IPS-11a (cell line): ENCODE measurements around the gene JPT1.
"Not testable (repeated sequence)": the region's sequence is repeated elsewhere in the genome, so short reads cannot be mapped to it uniquely, and the experiment has no call there.

ENCODE experiments used
- H3K4me3 ChIP-seq: one replicate; pipeline ENCODE4 v1.5.1; 2013; ENCODE audit warnings: low read depth, low read length, control low read depth

JPT1 gene

GRCh38 chr17:75159196-75160031 lies 5.1 kb upstream of the JPT1 start:
- H3K4me3 ChIP-seq: no peak overlapping the region

DNA sequence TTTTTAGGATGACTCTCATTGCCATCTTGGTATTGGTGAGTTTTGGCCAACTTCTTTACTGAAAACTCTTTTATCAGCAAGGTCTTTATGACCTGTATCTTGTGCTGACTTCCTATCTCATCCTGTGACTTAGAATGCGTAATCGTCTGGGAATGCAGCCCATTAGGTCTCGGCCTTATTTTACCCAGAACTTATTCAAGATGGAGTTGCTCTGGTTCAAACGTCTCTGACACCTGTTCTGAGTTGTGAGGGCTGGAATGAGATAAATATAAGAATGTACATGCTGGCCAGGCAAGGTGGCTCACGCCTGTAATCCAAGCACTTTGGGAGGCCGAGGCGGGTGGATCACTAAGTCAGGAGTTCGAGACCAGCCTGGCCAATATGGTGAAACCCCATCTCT lies 4.2 kb upstream of the JPT1 start:
- not testable (repeated sequence) for H3K4me3 ChIP-seq

GRCh38 chr17:75155191-75155601 lies 884 bp upstream of the JPT1 start:
- H3K4me3 ChIP-seq: no peak overlapping the region

- H3K4me3 ChIP-seq: peak overlapping the region; percentile 97
These were observed 525 bp downstream of the JPT1 start for GRCh38 chr17:75153780-75154194.

GRCh38 chr17:75152922-75153779 lies 1.2 kb downstream of the JPT1 start:
- peak overlapping the region; percentile 97 for H3K4me3 ChIP-seq

- H3K4me3 ChIP-seq: peak overlapping the region; percentile 97
These were observed 1.8 kb downstream of the JPT1 start for GRCh38 chr17:75152523-75152921.

- peak overlapping the region; percentile 97 for H3K4me3 ChIP-seq
These were observed 2.4 kb downstream of the JPT1 start for GRCh38 chr17:75151930-75152329.

DNA sequence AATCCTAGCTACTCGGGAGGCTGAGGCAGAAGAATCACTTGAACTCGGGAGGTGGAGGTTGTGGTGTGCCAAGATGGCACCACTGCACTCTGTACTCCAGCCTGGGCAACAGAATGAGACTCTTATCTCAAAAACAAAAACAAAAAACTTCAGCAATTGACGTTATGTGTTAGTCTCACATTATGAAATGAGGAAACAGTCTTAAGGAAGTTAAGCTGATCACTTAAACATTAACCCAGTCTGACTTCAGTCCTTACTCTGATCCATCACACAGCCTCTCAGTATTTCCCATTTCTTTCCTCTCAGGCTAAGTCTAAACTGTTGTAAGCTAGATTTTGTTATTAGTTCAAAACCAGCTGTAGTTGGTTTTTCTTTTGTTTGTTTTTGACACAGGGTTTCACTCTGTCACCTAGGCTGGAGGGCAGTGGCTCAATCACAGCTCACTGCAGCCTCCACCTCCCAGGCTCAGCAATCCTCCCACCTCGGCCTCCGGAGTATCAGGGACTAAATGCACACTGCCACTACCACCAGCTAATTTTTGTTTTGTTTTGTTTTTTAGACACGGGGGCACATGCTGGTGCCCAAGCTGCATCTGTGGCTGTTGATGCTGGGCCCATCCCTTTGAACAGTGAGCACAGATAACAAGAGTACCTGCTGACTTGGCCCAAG lies 6.3 kb downstream of the JPT1 start:
- no peak overlapping the region for H3K4me3 ChIP-seq

DNA sequence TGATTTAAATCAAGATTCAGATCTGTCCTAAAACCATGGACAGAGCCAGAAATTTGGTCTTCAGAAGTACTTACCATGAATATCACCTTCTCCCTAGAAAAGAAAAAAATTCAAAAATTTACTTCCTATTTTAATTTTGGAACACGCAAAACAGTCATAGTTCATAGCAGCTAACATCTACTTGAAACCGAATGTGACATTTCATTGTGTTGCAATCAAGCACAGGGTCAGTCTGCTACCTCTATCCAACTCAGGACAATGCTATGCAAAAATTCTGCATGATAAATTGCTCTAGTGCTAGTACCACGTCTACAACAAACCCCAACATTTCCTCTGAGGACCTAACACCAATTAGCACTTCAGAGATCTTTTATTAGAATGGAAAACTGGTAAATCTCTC lies 7.7 kb downstream of the JPT1 start:
- no peak overlapping the region for H3K4me3 ChIP-seq

DNA sequence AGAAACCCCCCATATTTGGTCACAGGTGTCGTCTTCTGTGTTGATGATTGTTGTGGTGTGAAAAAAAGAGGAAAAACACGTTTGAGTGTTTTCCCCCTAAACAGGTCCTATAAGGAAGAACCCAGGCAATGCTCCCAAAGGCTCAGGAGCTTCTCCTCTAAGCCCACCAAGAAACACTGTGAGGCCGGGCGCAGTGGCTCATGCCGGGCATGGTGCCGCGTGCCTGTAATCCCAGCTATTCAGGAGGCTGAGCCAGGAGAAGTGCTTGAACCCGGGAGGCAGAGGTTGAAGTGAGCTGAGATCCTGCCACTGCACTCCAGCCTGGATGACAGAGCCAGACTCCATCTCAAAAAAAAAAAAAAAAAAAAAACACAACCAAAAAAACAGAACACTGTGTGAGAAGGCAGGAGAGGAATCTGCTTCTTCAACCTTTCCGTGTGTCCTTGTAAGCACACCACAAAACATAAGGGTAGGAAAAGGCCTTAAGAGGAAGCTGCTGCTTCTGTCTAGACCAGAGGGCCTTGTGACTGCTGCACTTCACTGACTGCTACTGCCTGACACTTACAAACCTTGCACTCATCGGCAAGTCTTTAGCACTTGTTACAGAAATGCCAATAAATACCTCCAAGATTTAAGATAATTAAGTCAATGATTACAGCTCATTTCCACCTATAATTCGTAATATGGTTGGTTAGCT lies 9.3 kb downstream of the JPT1 start:
- no peak overlapping the region for H3K4me3 ChIP-seq

DNA sequence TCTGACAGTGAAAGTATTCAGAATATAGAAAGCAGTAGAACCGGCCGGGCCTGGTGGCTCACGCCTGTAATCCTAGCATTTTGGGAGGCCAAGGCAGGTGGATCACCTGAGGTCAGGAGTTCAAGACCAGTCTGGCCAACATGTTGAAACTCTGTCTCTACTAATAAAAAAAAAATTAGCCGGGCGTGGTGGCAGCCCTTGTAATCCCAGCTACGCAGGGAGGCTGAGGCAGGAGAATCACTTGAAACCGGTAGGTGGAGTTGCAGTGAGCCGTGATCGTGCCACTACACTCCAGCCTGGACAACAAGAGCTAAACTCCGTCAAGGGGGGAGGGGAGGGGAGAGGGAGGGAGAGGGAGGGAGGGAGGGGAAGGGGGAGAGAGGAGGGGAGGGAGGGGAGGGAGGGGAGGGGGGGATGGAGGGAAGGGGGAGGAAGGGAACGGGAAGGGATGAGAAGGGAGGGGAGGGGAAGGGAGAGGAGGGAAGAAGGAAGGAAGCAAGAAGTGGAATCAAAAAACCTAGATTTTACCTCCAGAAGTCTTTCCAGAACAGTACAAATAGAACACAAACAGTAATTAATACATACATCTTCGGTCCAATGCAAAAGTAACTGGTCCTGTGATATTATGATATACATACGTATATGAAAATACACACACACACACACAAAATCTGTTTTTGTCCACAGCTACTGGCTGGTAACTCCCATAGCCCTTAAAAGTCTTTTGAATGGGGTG lies 11.9 kb downstream of the JPT1 start:
- H3K4me3 ChIP-seq: no peak overlapping the region

DNA sequence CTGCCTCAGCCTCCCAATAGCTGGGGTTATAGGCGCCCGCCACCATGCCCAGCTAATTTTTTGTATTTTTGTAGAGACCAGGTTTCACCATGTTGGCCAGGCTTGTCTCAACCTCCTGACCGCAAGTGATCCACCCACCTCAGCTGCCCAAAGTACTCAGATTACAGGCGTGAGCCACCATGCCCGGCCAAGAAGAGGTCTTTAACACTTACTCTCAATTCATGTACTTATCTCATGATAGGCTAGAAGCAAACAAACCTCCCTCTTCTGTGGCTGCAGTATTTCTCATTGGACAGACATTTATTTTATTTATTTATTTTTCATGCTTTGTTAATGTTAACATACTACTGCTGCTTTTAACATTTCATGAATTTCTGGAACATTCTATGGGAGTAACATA lies 15.8 kb downstream of the JPT1 start:
- no peak overlapping the region for H3K4me3 ChIP-seq

DNA sequence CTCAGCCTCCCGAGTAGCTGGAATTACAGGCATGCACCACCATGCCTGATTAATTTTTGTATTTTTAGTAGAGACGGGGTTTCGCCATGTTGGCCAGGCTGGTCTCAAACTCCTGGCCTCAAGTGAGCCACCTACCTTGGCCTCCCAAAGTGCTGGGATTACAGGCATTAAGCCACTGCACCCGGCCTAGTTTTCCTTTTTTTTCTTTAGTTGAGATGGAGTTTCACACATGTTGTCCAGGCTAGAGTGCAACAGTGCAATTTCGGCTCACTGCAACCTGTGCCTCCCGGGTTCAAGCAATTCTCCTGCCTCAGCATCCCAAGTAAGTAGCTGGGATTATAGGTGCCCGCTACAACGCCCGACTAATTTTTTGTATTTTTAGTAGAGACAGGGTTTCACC lies 16.6 kb downstream of the JPT1 start:
- H3K4me3 ChIP-seq: not testable (repeated sequence)

GRCh38 chr17:75135946-75136345 lies 18.4 kb downstream of the JPT1 start:
- no peak overlapping the region for H3K4me3 ChIP-seq

DNA sequence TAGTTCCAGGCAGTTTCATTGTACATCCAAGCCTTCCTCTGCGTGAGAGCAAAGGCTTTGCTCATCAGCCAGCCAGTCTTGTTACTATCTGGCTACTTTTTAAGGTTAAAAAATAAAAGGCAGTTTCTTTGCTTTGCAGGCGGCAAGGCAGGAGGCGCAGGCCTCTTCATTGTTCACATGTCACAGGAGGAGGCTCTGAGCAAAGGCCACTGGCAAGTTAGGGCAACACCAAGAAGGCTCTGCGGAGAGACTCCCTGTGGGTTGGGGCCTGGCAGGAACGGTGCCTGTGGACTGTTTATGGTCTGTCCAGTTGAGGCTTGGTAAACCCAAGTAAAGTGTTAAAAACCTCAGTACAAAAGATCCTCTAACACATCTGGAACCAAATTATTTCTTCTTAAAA lies 18.9 kb downstream of the JPT1 start:
- no peak overlapping the region for H3K4me3 ChIP-seq

- not testable (repeated sequence) for H3K4me3 ChIP-seq
These were observed 20.5 kb downstream of the JPT1 start for GRCh38 chr17:75133607-75134347.

- H3K4me3 ChIP-seq: no peak overlapping the region
These were observed 21.3 kb downstream of the JPT1 start for GRCh38 chr17:75133001-75133400.

- peak overlapping the region; percentile 72 for H3K4me3 ChIP-seq
These were observed 22.0 kb downstream of the JPT1 start for GRCh38 chr17:75132018-75133000.
